Activated CD4-positive, alpha-beta T cell treated with anti-CD3 and anti-CD28 coated beads, Interleukin-2, Interleukin-6, amounts not matched to agents 100 ng/mL and 50 ng/mL, durations not matched to agents 16 hours and 8 hours (primary cell): Measurements from ENCODE around the gene THOC7.

ENCODE experiments used
- DNase-seq: peaks from one replicate; pipeline ENCODE4 v3.0.0-alpha.2; 2020

Gene THOC7

GRCh38 chr3:63877737-63878393 lies 14.3 kb upstream of the THOC7 start:
- DNase-seq, result no peak

- no peak for DNase-seq
Measured at GRCh38 chr3:63876260-63876659, 12.7 kb upstream of the THOC7 start.

GRCh38 chr3:63875510-63875909 lies 11.9 kb upstream of the THOC7 start:
- DNase-seq, result no peak

DNA sequence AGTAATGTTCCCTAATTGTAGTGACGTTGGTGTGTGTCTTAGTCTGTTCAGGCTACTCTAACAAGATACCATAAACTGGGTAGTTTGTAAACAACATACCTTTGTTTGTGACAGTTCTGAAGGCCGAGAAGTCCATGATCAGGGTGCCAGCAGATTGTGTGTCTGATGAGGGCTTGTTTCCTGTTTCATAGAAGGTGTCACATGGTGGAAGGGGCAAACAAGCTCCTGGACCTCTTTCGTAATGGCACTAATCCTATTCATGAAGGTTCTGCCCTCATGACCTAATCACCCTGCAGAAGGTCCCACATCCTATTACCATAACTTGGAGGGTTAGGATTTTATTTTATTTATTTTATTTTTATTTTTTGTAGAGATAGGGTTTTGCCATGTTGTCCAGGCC lies 11.2 kb upstream of the THOC7 start:
- no peak for DNase-seq

GRCh38 chr3:63872135-63872924 lies 8.7 kb upstream of the THOC7 start:
- no peak for DNase-seq

GRCh38 chr3:63870615-63871005 lies 7.0 kb upstream of the THOC7 start:
- DNase-seq, result no peak

DNA sequence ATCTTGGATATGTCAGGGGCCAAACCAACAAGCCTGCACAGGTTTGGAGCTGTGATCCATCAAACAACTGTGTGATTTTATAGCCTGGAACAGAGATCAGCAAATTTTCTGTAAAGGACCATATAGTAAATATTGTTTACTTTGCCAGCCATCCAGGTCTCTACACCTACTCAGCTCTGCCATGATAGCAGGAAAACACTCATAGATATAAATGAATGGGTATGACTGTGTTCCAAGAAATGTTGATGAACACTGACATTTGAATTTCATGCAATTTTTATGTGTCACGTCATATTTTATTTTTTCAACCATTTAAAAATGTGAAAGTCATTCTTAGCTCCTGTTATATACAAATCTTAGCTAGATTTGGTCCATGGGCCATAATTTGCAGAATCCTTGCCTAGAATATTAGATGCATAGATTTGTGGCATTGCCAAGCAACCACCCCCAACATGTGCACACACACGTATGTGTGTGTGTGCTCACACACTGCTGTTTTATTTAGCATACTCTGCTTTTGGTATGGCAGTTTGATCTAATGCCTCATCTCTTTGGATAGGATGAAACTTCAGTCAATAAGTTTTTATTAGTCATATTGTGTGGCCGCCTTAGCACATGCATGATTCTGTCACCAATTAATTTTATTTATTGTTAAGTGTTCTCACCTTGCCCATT lies 6.5 kb upstream of the THOC7 start:
- no peak for DNase-seq

DNA sequence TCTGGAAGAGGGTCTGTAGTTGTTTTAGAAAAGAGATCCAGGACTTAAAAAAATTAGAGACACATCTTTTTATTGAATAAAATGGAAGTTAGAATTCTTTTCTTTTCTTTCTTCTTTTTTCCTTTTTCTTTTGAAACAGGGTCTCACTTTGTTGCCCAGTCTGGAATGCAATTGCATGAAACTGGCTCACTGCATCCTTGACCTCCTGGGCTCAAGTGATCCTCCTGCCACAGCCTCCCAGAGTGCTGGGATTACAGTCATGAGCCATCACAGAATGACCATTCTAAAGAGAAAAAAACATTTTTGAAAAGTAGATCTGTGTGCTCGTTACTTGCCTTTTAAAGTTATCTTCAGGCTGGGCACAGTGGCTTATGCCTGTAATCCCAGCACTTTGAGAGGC lies 3.6 kb upstream of the THOC7 start:
- DNase-seq, result no peak

GRCh38 chr3:63864965-63865327 lies 1.3 kb upstream of the THOC7 start:
- DNase-seq, result no peak

- peak; percentile 63 for DNase-seq
Measured at GRCh38 chr3:63864008-63864964, 681 bp upstream of the THOC7 start.

GRCh38 chr3:63862804-63863149 lies 828 bp downstream of the THOC7 start:
- no peak for DNase-seq

GRCh38 chr3:63861306-63861705 lies 2.3 kb downstream of the THOC7 start:
- DNase-seq, result no peak

GRCh38 chr3:63860776-63861175 lies 2.8 kb downstream of the THOC7 start:
- DNase-seq, result no peak

DNA sequence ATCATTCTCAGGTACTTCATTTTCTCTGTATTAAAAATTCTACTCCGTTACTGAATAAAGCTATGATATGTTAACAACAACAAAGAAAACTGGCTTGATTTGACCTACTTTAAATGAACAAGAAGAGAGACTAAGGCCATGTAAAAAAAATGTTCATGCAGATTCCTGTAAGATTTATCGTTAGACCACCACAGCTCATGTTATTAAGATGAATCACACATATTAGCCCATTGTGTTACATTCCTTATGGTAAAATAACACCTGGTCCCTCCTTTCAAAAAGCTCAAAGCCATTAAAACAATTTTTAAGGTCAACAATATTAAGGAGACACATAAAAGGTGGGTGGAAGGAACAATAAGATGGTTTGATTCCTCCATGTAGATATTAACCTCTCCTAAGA lies 6.3 kb downstream of the THOC7 start:
- no peak for DNase-seq

DNA sequence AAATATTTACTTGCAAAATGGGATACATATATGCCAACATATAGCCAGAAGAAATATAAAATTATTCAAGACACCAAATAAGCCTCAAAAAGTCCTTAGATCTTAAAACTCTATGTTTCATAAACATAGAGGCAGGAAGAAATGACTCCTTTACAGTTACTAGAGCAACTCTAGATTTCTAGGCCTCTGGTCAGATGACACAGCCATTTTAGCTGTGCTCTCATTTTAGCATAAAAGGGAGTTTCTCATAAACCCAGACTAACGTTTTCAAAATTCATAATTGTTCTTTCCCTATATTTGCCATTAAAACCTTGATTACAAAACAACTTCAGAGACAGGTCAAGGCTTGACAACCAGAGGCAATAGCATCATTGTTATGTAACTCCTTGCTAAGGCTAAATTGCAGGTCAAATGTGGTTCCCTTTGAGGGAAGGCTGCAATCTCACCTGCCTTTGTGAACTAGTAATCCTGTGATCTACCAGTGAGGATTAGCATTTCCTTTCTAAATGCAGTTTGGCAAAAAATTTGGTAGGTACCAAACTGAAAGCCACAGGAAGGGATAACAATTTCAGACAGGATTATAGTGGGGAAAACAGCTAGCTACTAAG lies 8.2 kb downstream of the THOC7 start:
- DNase-seq, result no peak

- no peak for DNase-seq
Measured at GRCh38 chr3:63853106-63853505, 10.5 kb downstream of the THOC7 start.

DNA sequence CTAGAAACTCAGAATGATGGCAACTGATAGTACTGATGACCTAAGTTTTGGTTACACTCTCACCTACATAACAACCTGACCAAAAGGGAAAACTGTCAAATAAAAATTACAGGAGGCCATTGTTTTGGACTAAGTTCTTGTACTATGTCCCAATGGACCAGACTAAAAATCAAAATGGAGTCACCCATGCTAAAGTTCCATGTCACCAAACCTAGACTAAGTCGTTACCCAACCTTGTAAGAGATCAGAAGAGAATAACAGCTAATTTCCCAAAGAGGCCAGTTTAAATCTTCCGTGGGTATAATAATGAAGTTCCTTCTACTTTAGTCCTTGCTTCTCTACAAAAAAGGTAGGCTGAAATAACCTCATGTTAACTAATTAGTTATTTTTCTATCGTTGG lies 12.3 kb downstream of the THOC7 start:
- no peak for DNase-seq

- no peak for DNase-seq
Measured at GRCh38 chr3:63849175-63849574, 14.4 kb downstream of the THOC7 start.

GRCh38 chr3:63847718-63848450 lies 15.7 kb downstream of the THOC7 start:
- no peak for DNase-seq

- no peak for DNase-seq
Measured at GRCh38 chr3:63845215-63845614, 18.4 kb downstream of the THOC7 start.

- DNase-seq, result no peak
Measured at GRCh38 chr3:63842127-63842526, 21.5 kb downstream of the THOC7 start.

- DNase-seq, result no peak
Measured at GRCh38 chr3:63841704-63842103, 21.9 kb downstream of the THOC7 start.
